GM12801 (cell line): ENCODE data around the gene RANBP10.

Source experiments
- CTCF ChIP-seq: IDR thresholded peaks from one replicate; pipeline ENCODE4 v1.5.1; 2011; ENCODE audit warnings: control low read depth; ENCODE audit not compliant: insufficient read length; ENCODE audit errors: extremely low read depth

Gene RANBP10

GRCh38 chr16:67733734-67734470 lies 72.5 kb downstream of the RANBP10 start:
- no peak for TF ChIP-seq CTCF

- no peak for TF ChIP-seq CTCF
Measured at GRCh38 chr16:67731753-67732095, 74.6 kb downstream of the RANBP10 start.

GRCh38 chr16:67731071-67731752 lies 75.1 kb downstream of the RANBP10 start:
- TF ChIP-seq CTCF: no peak

- no peak for TF ChIP-seq CTCF
Measured at GRCh38 chr16:67730326-67730725, 76.0 kb downstream of the RANBP10 start.

- no peak for TF ChIP-seq CTCF
Measured at GRCh38 chr16:67729636-67730248, 76.6 kb downstream of the RANBP10 start.

GRCh38 chr16:67727521-67728485 lies 78.6 kb downstream of the RANBP10 start:
- TF ChIP-seq CTCF: no peak
